A673 (cell line): ENCODE data around the gene ADAM12. TPM values are rescaled to one million over a fixed set of nuclear protein-coding genes. Genes with fewer than 3 reads are reported as not detected.

Experiments
- BruUV-seq: library from RNA; stranded (reverse); fragments of 400-500 nt; replicated peaks from 2 replicates; lab custom pipeline; 2021; lab: Mats Ljungman, UMichigan
- CTCF ChIA-PET: fragments of 300-600 bp; sonication (Branson Sonifier 250); formaldehyde crosslinking; loops from one replicate; lab custom pipeline; 2022; ENCODE audit warnings: antibody characterized with exemption; lab: Charles Lee
- POLR2A ChIA-PET: fragments of 300-600 bp; sonication (Branson Sonifier 250); formaldehyde crosslinking; loops from one replicate; lab custom pipeline; 2022; ENCODE audit warnings: antibody characterized with exemption; ENCODE audit not compliant: low non-redundant PET; lab: Charles Lee
- DNase-seq: peaks from one replicate; pipeline ENCODE4 v3.0.0-alpha.2; 2015; ENCODE audit warnings: low spot score
- H3K27ac ChIP-seq: fragments of 200-600 bp; sonication (generic); 2 replicates; pipeline ENCODE4 v1.5.1; 2016; ENCODE audit warnings: mixed run types, low read depth, mild to moderate bottlenecking, mixed read lengths, antibody characterized with exemption, low read length; ENCODE audit not compliant: poor library complexity, severe bottlenecking
- H3K27me3 ChIP-seq: fragments of 200-600 bp; sonication (generic); replicated peaks from 2 replicates; pipeline ENCODE4 v1.6.1; 2017; ENCODE audit warnings: mixed run types, low read depth, mild to moderate bottlenecking, mixed read lengths, antibody characterized with exemption, low read length; ENCODE audit not compliant: insufficient read depth, poor library complexity
- H3K36me3 ChIP-seq: fragments of 200-600 bp; sonication (generic); 2 replicates; pipeline ENCODE4 v1.6.1; 2016; ENCODE audit warnings: mixed run types, mild to moderate bottlenecking, mixed read lengths, antibody characterized with exemption, low read length; ENCODE audit not compliant: insufficient read depth, poor library complexity, severe bottlenecking
- H3K4me1 ChIP-seq: fragments of 200-600 bp; sonication (generic); 2 replicates; pipeline ENCODE4 v1.6.1; 2017; ENCODE audit warnings: mixed run types, mild to moderate bottlenecking, mixed read lengths, antibody characterized with exemption, low read length; ENCODE audit not compliant: insufficient read depth, poor library complexity, severe bottlenecking
- H3K4me3 ChIP-seq: fragments of 200-600 bp; sonication (generic); 2 replicates; pipeline ENCODE4 v1.5.1; 2016; ENCODE audit warnings: low read depth, mixed run types, mild to moderate bottlenecking, mixed read lengths, low read length; ENCODE audit not compliant: poor library complexity, severe bottlenecking
- H3K9me3 ChIP-seq: fragments of 200-600 bp; sonication (generic); 2 replicates; pipeline ENCODE4 v1.6.1; 2016; ENCODE audit warnings: mixed run types, low read depth, mild to moderate bottlenecking, mixed read lengths, antibody characterized with exemption, low read length; ENCODE audit not compliant: poor library complexity, severe bottlenecking
- EZH2 ChIP-seq: fragments of 200-600 bp; sonication (generic); IDR thresholded peaks from 2 replicates; pipeline ENCODE4 v1.6.1; 2017; ENCODE audit warnings: borderline replicate concordance, low read depth, mild to moderate bottlenecking, mixed read lengths, antibody characterized with exemption, low read length; ENCODE audit not compliant: poor library complexity, severe bottlenecking
- intact Hi-C: fragments of 100-400 bp; cut with micrococcal nuclease; formaldehyde crosslinking; loops from one replicate; pipeline ENCODE4 v1.10.0; 2022; ENCODE audit not compliant: unreplicated experiment
- total RNA-seq: library from RNA; stranded (reverse); gene quantifications from 2 replicates; pipeline ENCODE4 v1.2.3, GENCODE V29; 2021
- TF ChIP-seq, protein P1 (sequence below): fragments of 300-800, 200-600 bp; sonication (generic); conservative IDR thresholded peaks from 2 replicates; pipeline ENCODE4 v1.5.1; 2017; ENCODE audit warnings: low read depth, mild to moderate bottlenecking, antibody characterized with exemption, low read length, moderate library complexity, mixed read lengths

Gene ADAM12
- total RNA-seq, 1 experiment from 2014 or later: 0.17 TPM

DNA sequence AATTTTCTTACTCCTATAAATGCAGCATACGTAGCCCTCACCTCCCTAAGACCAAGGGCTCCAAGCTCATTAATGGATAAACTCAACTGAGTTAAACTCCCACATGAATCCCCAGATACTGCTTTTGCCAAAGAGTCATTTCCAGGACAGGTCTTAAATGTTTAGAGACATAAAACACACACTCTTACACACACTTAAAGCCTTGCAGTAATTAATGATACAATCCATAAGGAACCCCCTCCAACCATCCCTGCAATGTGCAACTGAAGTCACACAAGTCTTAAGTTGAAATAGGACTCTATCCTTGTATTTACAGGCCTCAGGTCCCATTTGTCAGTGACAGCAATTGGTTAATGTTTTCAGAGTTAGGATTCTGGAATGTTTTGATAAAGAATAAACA, 297.8 kb downstream of the ADAM12 start:
- no peak for TF ChIP-seq EZH2
- TF ChIP-seq, protein P1, sequence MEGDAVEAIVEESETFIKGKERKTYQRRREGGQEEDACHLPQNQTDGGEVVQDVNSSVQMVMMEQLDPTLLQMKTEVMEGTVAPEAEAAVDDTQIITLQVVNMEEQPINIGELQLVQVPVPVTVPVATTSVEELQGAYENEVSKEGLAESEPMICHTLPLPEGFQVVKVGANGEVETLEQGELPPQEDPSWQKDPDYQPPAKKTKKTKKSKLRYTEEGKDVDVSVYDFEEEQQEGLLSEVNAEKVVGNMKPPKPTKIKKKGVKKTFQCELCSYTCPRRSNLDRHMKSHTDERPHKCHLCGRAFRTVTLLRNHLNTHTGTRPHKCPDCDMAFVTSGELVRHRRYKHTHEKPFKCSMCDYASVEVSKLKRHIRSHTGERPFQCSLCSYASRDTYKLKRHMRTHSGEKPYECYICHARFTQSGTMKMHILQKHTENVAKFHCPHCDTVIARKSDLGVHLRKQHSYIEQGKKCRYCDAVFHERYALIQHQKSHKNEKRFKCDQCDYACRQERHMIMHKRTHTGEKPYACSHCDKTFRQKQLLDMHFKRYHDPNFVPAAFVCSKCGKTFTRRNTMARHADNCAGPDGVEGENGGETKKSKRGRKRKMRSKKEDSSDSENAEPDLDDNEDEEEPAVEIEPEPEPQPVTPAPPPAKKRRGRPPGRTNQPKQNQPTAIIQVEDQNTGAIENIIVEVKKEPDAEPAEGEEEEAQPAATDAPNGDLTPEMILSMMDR: no peak
- BruUV-seq: no TSS peak
- Histone ChIP-seq H3K9me3 (no peaks in the 10 kb centered on the region), H3K4me3 (no peak overlapping the region), H3K27me3 (no peaks in the 10 kb centered on the region), H3K36me3 (no peaks in the 10 kb centered on the region), H3K4me1 (no peaks in the 10 kb centered on the region), H3K27ac (no peak overlapping the region)
- ChIA-PET POLR2A (no interaction called here), CTCF (no interaction called here)
- DNase-seq: no peak
- intact Hi-C loops: no loop called here

DNA sequence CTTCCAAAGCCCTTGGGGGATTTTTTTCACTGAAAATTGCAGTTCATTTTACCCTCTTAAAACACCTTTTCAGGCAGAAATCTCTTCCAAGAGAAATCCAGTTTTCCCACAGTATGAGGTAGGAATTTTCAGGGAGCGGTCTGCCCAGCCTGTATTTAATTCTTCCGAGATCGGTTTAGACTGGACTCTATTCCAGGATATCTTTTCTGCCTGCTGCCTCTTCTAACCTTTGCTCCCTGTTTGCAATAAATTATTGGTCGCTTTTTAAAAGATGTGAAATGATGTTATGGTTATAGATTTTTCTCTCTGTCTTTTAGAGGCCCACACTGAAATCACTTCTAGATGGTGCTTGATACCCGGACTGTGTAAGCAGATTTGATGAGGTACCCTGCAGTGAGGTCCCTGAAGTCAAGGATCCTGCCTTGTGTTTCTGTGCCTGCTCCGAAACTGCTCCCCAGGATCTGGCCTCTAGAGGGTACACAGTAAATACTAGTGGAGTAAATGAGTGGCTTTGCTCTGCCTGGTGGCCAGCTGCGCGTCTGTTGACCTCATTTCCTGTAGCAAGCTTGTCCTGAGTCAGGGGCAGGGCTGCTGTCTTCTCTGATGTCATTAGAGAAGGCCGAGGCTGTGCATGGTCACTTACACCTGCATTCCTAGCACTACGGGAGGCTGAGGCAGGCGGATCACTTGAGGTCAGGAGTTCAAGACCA, 300.3 kb downstream of the ADAM12 start:
- CTCF ChIA-PET: interaction anchor here (0.6 kb wide), 1 partner anchor 86 kb away, joined by 4 read pairs; no protein-coding TSS in a partner anchor
- Histone ChIP-seq H3K4me3 (no peak overlapping the region), H3K4me1 (no peaks in the 10 kb centered on the region), H3K36me3 (no peaks in the 10 kb centered on the region), H3K27ac (no peak overlapping the region), H3K9me3 (no peaks in the 10 kb centered on the region), H3K27me3 (no peaks in the 10 kb centered on the region)
- POLR2A ChIA-PET: no interaction called here
- no peak for DNase-seq
- TF ChIP-seq, protein P1: no peak
- no peak for TF ChIP-seq EZH2
- no TSS peak for BruUV-seq
- intact Hi-C loops: no loop called here

DNA sequence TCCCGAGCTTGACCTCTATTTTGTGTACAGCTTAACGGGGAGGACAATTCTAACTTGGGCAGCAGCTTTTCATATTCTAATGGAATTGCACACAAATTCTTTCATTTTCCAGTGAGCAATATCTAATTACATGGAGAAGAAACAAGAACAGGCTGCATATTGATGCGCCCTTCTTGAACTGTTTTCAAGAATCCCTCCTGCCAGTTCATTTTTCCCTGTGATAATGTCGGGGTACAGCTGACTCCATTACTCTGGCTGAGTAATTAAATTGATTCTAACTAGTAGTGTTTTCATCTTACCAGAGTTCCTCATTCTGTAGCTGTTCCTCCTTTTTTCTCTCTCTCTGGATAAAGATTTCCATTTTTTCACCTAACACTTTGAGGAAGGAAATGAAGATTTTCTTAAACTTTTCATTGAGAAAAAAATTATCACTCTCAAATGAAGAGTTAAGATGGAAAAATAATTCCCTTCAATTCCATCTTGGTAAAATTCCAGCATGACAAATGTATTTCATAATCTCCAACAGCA, 301.1 kb downstream of the ADAM12 start:
- Histone ChIP-seq H3K27me3 (no peaks in the 10 kb centered on the region), H3K4me1 (no peaks in the 10 kb centered on the region), H3K9me3 (no peaks in the 10 kb centered on the region), H3K27ac (no peak overlapping the region), H3K4me3 (no peak overlapping the region), H3K36me3 (no peaks in the 10 kb centered on the region)
- TF ChIP-seq, protein P1: no peak
- no peak for TF ChIP-seq EZH2
- no TSS peak for BruUV-seq
- ChIA-PET CTCF (no interaction called here), POLR2A (interaction anchor here (0.6 kb wide), 1 partner anchor 13 kb away, joined by 13 read pairs; no protein-coding TSS in a partner anchor)
- no peak for DNase-seq
- intact Hi-C loops: no loop called here
